Epithelial cell of esophagus (primary cell): ENCODE results near the gene CNOT4.
"Not testable (repeated sequence)": the region's sequence is repeated elsewhere in the genome, so short reads cannot be mapped to it uniquely, and the experiment has no call there.

ENCODE experiments used
- DNase-seq: peaks from one replicate; pipeline ENCODE4 v3.0.0; 2010; ENCODE audit warnings: low read depth
- H3K4me3 ChIP-seq: 2 replicates; pipeline ENCODE4 v1.5.1; 2011; ENCODE audit warnings: mild to moderate bottlenecking, low read length, control low read depth
- TF ChIP-seq, protein P1 (sequence below): IDR thresholded peaks from 2 replicates; pipeline ENCODE4 v1.5.1; 2011; ENCODE audit warnings: low read depth, mild to moderate bottlenecking, low read length, control low read depth, inconsistent platforms; ENCODE audit not compliant: insufficient read depth; ENCODE audit errors: missing control alignments

The CNOT4 gene

GRCh38 chr7:135499818-135500217 lies 10.1 kb downstream of the CNOT4 start:
- TF ChIP-seq, protein P1, sequence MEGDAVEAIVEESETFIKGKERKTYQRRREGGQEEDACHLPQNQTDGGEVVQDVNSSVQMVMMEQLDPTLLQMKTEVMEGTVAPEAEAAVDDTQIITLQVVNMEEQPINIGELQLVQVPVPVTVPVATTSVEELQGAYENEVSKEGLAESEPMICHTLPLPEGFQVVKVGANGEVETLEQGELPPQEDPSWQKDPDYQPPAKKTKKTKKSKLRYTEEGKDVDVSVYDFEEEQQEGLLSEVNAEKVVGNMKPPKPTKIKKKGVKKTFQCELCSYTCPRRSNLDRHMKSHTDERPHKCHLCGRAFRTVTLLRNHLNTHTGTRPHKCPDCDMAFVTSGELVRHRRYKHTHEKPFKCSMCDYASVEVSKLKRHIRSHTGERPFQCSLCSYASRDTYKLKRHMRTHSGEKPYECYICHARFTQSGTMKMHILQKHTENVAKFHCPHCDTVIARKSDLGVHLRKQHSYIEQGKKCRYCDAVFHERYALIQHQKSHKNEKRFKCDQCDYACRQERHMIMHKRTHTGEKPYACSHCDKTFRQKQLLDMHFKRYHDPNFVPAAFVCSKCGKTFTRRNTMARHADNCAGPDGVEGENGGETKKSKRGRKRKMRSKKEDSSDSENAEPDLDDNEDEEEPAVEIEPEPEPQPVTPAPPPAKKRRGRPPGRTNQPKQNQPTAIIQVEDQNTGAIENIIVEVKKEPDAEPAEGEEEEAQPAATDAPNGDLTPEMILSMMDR, result no peak

DNA sequence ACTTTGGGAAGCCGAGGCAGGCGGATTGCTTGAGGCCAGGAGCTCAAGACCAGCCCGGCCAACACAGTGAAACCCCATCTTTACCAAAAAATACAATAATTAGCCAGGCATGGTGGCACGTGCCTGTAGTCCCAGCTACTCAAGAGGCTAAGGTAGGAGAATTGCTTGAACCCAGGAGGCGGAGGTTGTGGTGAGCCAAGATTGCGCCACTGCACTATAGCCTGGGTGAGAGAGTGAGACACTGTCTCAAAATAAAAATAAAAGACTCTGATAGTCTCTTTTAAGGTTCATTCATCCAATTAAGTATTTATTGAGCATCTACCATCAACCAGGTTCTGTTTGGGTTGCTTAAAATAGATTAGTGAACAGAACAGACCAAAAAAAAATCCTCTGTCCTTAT lies 12.7 kb downstream of the CNOT4 start:
- DNase-seq, H3K4me3 ChIP-seq: not testable (repeated sequence)

More at GRCh38 chr7:135499818-135500217, 10.1 kb downstream of the CNOT4 start:
- DNase-seq, result no peak
- H3K4me3 ChIP-seq, result no peak overlapping the region

GRCh38 chr7:135493362-135493761 lies 16.5 kb downstream of the CNOT4 start:
- DNase-seq, result peak; percentile 31
- H3K4me3 ChIP-seq, result no peak overlapping the region
- TF ChIP-seq, protein P1, result no peak

DNA sequence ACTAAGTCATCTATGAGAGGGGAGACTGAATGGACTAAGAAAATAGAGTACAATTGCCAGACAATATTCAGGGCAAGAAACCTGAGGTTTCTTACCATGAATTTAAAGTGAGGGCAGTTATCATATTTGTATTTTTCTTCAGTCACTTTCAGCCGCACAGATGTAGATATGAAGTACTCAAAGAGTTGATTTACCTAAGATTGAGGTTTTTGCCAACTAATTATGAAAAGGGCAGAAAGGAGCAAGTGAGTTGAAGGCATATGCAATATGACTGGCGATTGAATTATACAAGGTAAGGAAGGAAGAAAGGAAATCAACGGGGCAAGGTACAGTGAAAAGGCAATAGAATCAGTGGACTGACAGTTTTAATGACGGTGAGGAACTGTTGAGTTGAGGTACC lies 17.8 kb downstream of the CNOT4 start:
- TF ChIP-seq, protein P1, result no peak
- no peak for DNase-seq

DNA sequence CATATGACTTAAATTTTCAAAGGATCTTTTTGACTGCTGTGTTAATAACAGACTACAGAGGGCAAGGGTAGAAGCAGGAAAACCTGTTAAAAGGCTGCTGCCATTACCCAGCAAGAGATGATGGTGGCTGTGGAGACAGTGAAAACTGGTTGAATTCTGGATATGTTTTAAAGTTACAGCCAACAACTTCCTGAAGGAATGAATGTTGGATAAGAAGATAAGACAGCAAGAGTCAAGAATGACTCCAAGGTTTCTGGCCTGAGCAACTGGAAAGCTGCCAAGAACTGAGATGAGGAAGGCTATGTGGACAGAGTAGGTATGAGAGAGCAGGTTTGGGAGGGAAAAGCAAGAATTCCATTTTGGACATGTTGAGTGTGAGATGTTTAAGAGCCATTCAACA lies 19.1 kb downstream of the CNOT4 start:
- TF ChIP-seq, protein P1, result no peak
- H3K4me3 ChIP-seq, result no peak overlapping the region
- peak; percentile 64 for DNase-seq

More for the DNA sequence above, 17.8 kb downstream of the CNOT4 start:
- H3K4me3 ChIP-seq, result no peak overlapping the region

DNA sequence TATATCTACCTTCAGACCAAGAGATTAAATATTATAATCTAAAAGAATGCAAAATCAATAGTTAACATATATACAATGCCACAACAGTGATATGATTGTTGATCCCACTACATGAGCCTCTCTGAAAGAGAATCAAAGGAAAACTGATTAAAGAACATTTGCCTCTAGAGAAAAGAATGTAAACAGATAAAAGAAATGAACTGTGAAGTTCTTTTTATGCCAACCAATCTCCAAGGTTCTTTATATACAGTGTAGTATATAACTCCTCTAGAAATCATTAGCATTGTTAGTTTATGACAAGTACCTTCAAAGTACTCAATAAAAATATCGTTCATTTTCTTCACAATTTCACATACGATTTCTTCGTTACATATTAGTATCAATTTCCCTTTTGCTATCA lies 20.1 kb downstream of the CNOT4 start:
- DNase-seq, result no peak
- no peak overlapping the region for H3K4me3 ChIP-seq
- TF ChIP-seq, protein P1, result no peak

DNA sequence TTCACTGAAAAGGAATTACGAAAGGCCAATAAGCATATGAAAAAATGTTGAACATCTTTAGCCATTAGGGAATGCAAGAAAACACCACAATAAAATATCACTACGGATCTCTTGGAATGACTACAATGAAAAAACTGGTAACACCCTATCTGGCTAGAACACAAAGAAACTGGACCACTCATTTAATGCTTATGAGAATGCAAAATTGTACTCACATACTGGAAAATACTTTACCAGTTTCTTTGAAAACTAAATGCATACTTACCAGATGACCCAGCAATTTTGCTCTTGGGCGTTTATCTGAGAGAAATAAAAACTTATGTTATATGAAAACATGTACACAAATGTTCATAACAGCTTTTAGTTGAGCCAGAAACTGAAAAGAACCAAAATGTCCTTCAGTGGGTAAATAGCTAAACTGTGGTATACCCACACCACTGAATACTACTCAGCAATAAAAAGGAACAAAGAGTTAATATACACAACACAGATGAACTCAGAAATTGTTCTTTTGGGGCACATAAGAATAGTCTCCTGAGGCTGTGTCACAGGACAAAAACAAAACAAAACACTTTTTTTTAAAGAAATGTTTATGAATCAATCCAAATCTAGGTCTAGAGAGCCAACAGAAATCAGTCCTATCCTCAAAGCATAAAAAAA lies 23.5 kb downstream of the CNOT4 start:
- TF ChIP-seq, protein P1, result no peak
- no peak for DNase-seq
- no peak overlapping the region for H3K4me3 ChIP-seq

GRCh38 chr7:135481598-135481979 lies 28.3 kb downstream of the CNOT4 start:
- H3K4me3 ChIP-seq, result no peak overlapping the region
- no peak for DNase-seq
- TF ChIP-seq, protein P1, result no peak
